ENCODE measurements around the gene FSTL4. TPM values are rescaled to one million over a fixed set of nuclear protein-coding genes. Genes with fewer than 3 reads are reported as not detected.
A peak's percentile ranks its signal among the peaks of the same experiment; 100 is the strongest.

Gene FSTL4
- total and polyA plus RNA-seq, 2 of the 13 experiments (the other 11 are each of a cell fraction or from before 2014, with no cell fraction given), result 2.1 to 3.0 TPM

DNA sequence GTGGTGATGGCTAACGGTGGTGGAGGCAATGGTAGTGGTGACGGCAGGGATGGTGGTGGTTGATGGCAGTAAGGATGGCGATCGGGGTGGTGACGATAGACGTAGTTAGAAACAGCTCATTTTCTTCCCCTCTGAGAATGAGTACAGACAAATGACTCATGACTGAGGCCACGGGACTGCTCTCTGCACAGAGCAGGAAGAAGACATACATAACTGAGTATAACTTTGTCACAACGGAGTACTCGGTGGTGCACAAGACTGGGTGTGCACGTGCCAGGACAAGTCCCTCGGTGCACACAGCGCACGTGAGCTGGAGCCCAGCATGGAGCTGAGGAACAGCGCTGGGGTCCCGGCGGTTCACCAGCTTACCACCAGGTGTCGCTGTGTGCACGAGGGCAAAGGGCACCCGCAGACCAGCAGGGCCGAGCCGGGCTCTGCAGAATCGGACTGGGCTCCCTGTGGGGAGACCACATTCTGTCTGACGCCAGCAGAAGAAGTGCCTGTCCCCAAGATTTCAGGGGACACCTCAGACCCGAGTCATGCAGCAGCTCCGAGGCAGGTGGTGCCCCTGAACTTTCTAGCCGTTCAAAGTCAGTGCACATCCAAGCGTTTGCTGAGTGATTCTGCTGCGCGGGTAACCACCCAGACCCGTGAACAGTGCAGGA, 188.6 kb downstream of the FSTL4 start (continued):
- TF ChIP-seq MIER2 (CRISPR knock-in tag; IDR thresholded peaks at IDR 0.05), result peak; percentile 62; the same call in 1 of the 2 replicates
- TF ChIP-seq, protein P1, sequence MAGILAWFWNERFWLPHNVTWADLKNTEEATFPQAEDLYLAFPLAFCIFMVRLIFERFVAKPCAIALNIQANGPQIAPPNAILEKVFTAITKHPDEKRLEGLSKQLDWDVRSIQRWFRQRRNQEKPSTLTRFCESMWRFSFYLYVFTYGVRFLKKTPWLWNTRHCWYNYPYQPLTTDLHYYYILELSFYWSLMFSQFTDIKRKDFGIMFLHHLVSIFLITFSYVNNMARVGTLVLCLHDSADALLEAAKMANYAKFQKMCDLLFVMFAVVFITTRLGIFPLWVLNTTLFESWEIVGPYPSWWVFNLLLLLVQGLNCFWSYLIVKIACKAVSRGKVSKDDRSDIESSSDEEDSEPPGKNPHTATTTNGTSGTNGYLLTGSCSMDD (CRISPR knock-in tag; IDR thresholded peaks at IDR 0.05), result no peak
- no peak for TF ChIP-seq KLF15 (CRISPR knock-in tag; IDR thresholded peaks at IDR 0.05; ENCODE audit: borderline replicate concordance)
- TF ChIP-seq, protein P2, sequence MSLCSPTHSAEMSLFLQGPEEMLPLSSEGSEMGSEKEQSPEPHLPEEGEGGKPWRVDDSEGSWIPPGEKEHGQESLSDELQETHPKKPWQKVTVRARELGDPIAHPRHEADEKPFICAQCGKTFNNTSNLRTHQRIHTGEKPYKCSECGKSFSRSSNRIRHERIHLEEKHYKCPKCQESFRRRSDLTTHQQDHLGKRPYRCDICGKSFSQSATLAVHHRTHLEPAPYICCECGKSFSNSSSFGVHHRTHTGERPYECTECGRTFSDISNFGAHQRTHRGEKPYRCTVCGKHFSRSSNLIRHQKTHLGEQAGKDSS (CRISPR knock-in tag; IDR thresholded peaks at IDR 0.05; ENCODE audit: borderline replicate concordance, low read depth), result peak; percentile 81; the same call in 1 of the 2 replicates
- 0 out of 2 replicates have a peak, but pooled peaks have one; percentile 16 for TF ChIP-seq ZNF777 (CRISPR knock-in tag; IDR thresholded peaks at IDR 0.05)
- no peak for TF ChIP-seq NFKBIZ (CRISPR knock-in tag; IDR thresholded peaks at IDR 0.05)
- TF ChIP-seq ZNF276 (CRISPR knock-in tag; IDR thresholded peaks at IDR 0.05; ENCODE audit: low read depth), result peak; percentile 43; the same call in 1 of the 2 replicates
- TF ChIP-seq MAX (IDR thresholded peaks at IDR 0.05), result peak; percentile 89
- no peak for TF ChIP-seq CCDC6 (CRISPR knock-in tag; IDR thresholded peaks at IDR 0.05)
- TF ChIP-seq XRCC5 (optimal IDR thresholded peaks at IDR 0.05; ENCODE audit: low read length), result peak; percentile 83
- TF ChIP-seq CREBL2 (CRISPR knock-in tag; IDR thresholded peaks at IDR 0.05; ENCODE audit: borderline replicate concordance), result no peak
- TF ChIP-seq THAP11 (CRISPR knock-in tag; IDR thresholded peaks at IDR 0.05), result no peak
- TF ChIP-seq NCOA2 (CRISPR knock-in tag; IDR thresholded peaks at IDR 0.05), result no peak
- no peak for TF ChIP-seq MEIS2 (CRISPR knock-in tag; IDR thresholded peaks at IDR 0.05)
- TF ChIP-seq ZNF543 (CRISPR knock-in tag; IDR thresholded peaks at IDR 0.05), result 0 out of 2 replicates have a peak, but pooled peaks have one; percentile 67
- TF ChIP-seq ZBTB10 (CRISPR knock-in tag; IDR thresholded peaks at IDR 0.05; ENCODE audit: borderline replicate concordance), result peak; percentile 25; the same call in 1 of the 2 replicates
- 0 out of 2 replicates have a peak, but pooled peaks have one; percentile 26 for TF ChIP-seq ZFP37 (CRISPR knock-in tag; IDR thresholded peaks at IDR 0.05; ENCODE audit: borderline replicate concordance)
- no peak for TF ChIP-seq ZNF562 (CRISPR knock-in tag; IDR thresholded peaks at IDR 0.05; ENCODE audit: borderline replicate concordance)
- TF ChIP-seq ZNF331 (CRISPR knock-in tag; IDR thresholded peaks at IDR 0.05), result peak; percentile 74
- TF ChIP-seq ONECUT2 (CRISPR knock-in tag; IDR thresholded peaks at IDR 0.05), result no peak
- 0 out of 2 replicates have a peak, but pooled peaks have one; percentile 61 for TF ChIP-seq BRCA1 (CRISPR knock-in tag; IDR thresholded peaks at IDR 0.05)
- no peak for TF ChIP-seq SMYD3 (CRISPR knock-in tag; IDR thresholded peaks at IDR 0.05)
- 0 out of 2 replicates have a peak, but pooled peaks have one; percentile 30 for TF ChIP-seq ZNF333 (CRISPR knock-in tag; IDR thresholded peaks at IDR 0.05; ENCODE audit: borderline replicate concordance)

Measured in HepG2 (cell line).